Measurements from ENCODE around the gene TCF23. TPM values are rescaled to one million over a fixed set of nuclear protein-coding genes. Genes with fewer than 3 reads are reported as not detected.

Gene TCF23
- total and polyA plus RNA-seq, 2 experiments from 2014 or later = 0.03 to 0.07 TPM

- DNase-seq (ENCODE audit: low spot score) (no peak), ATAC-seq (no peak)
- H3K4me1 ChIP-seq (ENCODE audit: insufficient read depth) = peaks cover 11% of the 10 kb centered on the region; the same call in 1 of the 2 replicates
- H3K36me3 ChIP-seq (ENCODE audit: insufficient read depth) = no peaks in the 10 kb centered on the region
- H3K4me2 ChIP-seq = no peak overlapping the region
- peaks cover 11% of the 10 kb centered on the region for H3K79me2 ChIP-seq (replicated peaks; ENCODE audit: insufficient read depth)
- no peak overlapping the region for H3K27ac ChIP-seq (ENCODE audit: low read depth)
- Mint-ChIP-seq H3K9me3 (no peaks in the 10 kb centered on the region), H3K36me3 (ENCODE audit: low read depth) (peaks cover 26% of the 10 kb centered on the region; the same call in 2 of the 3 replicates), H3K27me3 (ENCODE audit: insufficient read depth, low read depth, poor library complexity) (peaks cover 7% of the 10 kb centered on the region), H3K27ac (no peak overlapping the region), H3K4me3 (no peak overlapping the region), H3K4me1 (peaks cover 18% of the 10 kb centered on the region)
- H4K20me1 ChIP-seq (replicated peaks; ENCODE audit: insufficient read depth) = peaks cover 10% of the 10 kb centered on the region
- no peaks in the 10 kb centered on the region; the same call in 1 of the 2 replicates for H3F3A ChIP-seq (replicated peaks; ENCODE audit: low read depth)
- no peak overlapping the region for H3K4me3 ChIP-seq
- TF ChIP-seq CREB1 (CRISPR knock-in tag; IDR thresholded peaks at IDR 0.05; ENCODE audit: low read depth) = no peak
- no peak for TF ChIP-seq ZNF462 (CRISPR knock-in tag; IDR thresholded peaks at IDR 0.05)
- no peak for TF ChIP-seq EZH2 (IDR thresholded peaks at IDR 0.05; ENCODE audit: low read depth, unreplicated experiment)
- no peak for TF ChIP-seq ETS1 (IDR thresholded peaks at IDR 0.05)
- no peak for TF ChIP-seq REST (IDR thresholded peaks at IDR 0.05; ENCODE audit: unreplicated experiment)
- no peak for TF ChIP-seq EZH2phosphoT487 (IDR thresholded peaks at IDR 0.05; ENCODE audit: unreplicated experiment)
- TF ChIP-seq NANOG (IDR thresholded peaks at IDR 0.05; ENCODE audit: borderline replicate concordance) = no peak
- TF ChIP-seq POLR2AphosphoS5 (IDR thresholded peaks at IDR 0.05; ENCODE audit: low read depth) = no peak; the same call in 1 of the 2 replicates
- TF ChIP-seq STAT1 (IDR thresholded peaks at IDR 0.05; ENCODE audit: unreplicated experiment) = no peak
- TF ChIP-seq ZNF114 (CRISPR knock-in tag; IDR thresholded peaks at IDR 0.05) = no peak
- no peak for TF ChIP-seq ZNF331 (CRISPR knock-in tag; IDR thresholded peaks at IDR 0.05; ENCODE audit: low read depth)
- TF ChIP-seq CTCF (conservative IDR thresholded peaks at IDR 0.05; ENCODE audit: low read depth in 2 of 2) = no peak
- no peak for TF ChIP-seq JUNB (IDR thresholded peaks at IDR 0.05; ENCODE audit: unreplicated experiment)
- H3K9me2 ChIP-seq (ENCODE audit: insufficient read depth) = no peaks in the 10 kb centered on the region
- H3K27me3 ChIP-seq (ENCODE audit: insufficient read depth) = peaks cover 6% of the 10 kb centered on the region; the same call in 1 of the 2 replicates
- no peak overlapping the region for H2AFZ ChIP-seq
Observed at GRCh38 chr2:27128668-27129571, 19.9 kb upstream of the TCF23 start.
